NCI-H1436 treated with DMSO at 0.1 percent for 48 hours (cell line): ENCODE data around the gene ATP10A.

ENCODE experiments used
- DNase-seq: peaks from one replicate; lab custom pipeline; 2025; lab: John Stamatoyannopoulos, UW

Gene ATP10A

GRCh38 chr15:25863111-25863967 lies at the start of gene ATP10A:
ATP10A (minus strand) TSS chr15:25863327; CDS start chr15:25863096, 231 bp downstream.
- no peak for DNase-seq

GRCh38 chr15:25912035-25912434 lies 48.9 kb upstream of the ATP10A start:
- DNase-seq, result no peak

- no peak for DNase-seq
Measured at GRCh38 chr15:25910832-25911231, 47.7 kb upstream of the ATP10A start.

GRCh38 chr15:25909806-25910205 lies 46.7 kb upstream of the ATP10A start:
- DNase-seq, result no peak

- no peak for DNase-seq
Measured at GRCh38 chr15:25909325-25909724, 46.2 kb upstream of the ATP10A start.

GRCh38 chr15:25905140-25905539 lies 42.0 kb upstream of the ATP10A start:
- DNase-seq, result no peak

- DNase-seq, result no peak
Measured at GRCh38 chr15:25903024-25903581, 40.0 kb upstream of the ATP10A start.

GRCh38 chr15:25901811-25902605 lies 38.9 kb upstream of the ATP10A start:
- DNase-seq, result no peak

GRCh38 chr15:25900901-25901300 lies 37.8 kb upstream of the ATP10A start:
- DNase-seq, result no peak

GRCh38 chr15:25900431-25900830 lies 37.3 kb upstream of the ATP10A start:
- DNase-seq, result no peak

GRCh38 chr15:25899870-25900269 lies 36.7 kb upstream of the ATP10A start:
- DNase-seq, result no peak

GRCh38 chr15:25897658-25898057 lies 34.5 kb upstream of the ATP10A start:
- no peak for DNase-seq

- no peak for DNase-seq
Measured at GRCh38 chr15:25894371-25894902, 31.3 kb upstream of the ATP10A start.

GRCh38 chr15:25893596-25893995 lies 30.5 kb upstream of the ATP10A start:
- DNase-seq, result no peak

- DNase-seq, result no peak
Measured at GRCh38 chr15:25892126-25892525, 29.0 kb upstream of the ATP10A start.

GRCh38 chr15:25891081-25891480 lies 28.0 kb upstream of the ATP10A start:
- DNase-seq, result no peak

- no peak for DNase-seq
Measured at GRCh38 chr15:25890529-25890928, 27.4 kb upstream of the ATP10A start.

GRCh38 chr15:25887870-25888269 lies 24.7 kb upstream of the ATP10A start:
- no peak for DNase-seq

- no peak for DNase-seq
Measured at GRCh38 chr15:25886498-25887140, 23.5 kb upstream of the ATP10A start.

- no peak for DNase-seq
Measured at GRCh38 chr15:25884370-25884769, 21.2 kb upstream of the ATP10A start.

GRCh38 chr15:25883463-25884259 lies 20.5 kb upstream of the ATP10A start:
- DNase-seq, result no peak
